SU-DHL-6 (cell line): ENCODE measurements around the gene RMND5B.

ENCODE experiments used
- H2AFZ ChIP-seq: fragments of 200-600 bp; sonication (generic); 2 replicates; pipeline ENCODE4 v1.6.1; 2014; ENCODE audit warnings: low read depth, mild to moderate bottlenecking, moderate library complexity, mixed read lengths, antibody characterized with exemption, low read length; ENCODE audit not compliant: severe bottlenecking
- H3F3A ChIP-seq: fragments of 200-600 bp; shearing (Covaris generic); 2 replicates; pipeline ENCODE4 v1.6.0; 2016; ENCODE audit warnings: antibody characterized with exemption, mild to moderate bottlenecking; ENCODE audit not compliant: insufficient read depth
- H3K27ac ChIP-seq: fragments of 200-600 bp; sonication (generic); 2 replicates; pipeline ENCODE4 v1.5.1; 2016; ENCODE audit warnings: low read depth, mild to moderate bottlenecking, low read length, moderate library complexity, mixed read lengths
- H3K27me3 ChIP-seq: fragments of 200-600 bp; sonication (generic), shearing (Covaris generic); 2 replicates; pipeline ENCODE4 v1.6.0; 2014; ENCODE audit warnings: mild to moderate bottlenecking, low read length
- H3K36me3 ChIP-seq: fragments of 200-600 bp; sonication (generic); 2 replicates; pipeline ENCODE4 v1.6.1; 2014; ENCODE audit warnings: mild to moderate bottlenecking, low read length, mixed read lengths
- H3K4me2 ChIP-seq: fragments of 300-600, 200-600 bp; shearing (Covaris generic), sonication (generic); 2 replicates; pipeline ENCODE4 v1.6.0; 2014; ENCODE audit warnings: low read length, low read depth, mild to moderate bottlenecking; ENCODE audit not compliant: poor library complexity, severe bottlenecking
- H3K4me3 ChIP-seq: fragments of 200-600 bp; sonication (generic); 2 replicates; pipeline ENCODE4 v1.5.1; 2014; ENCODE audit warnings: antibody characterized with exemption, low read length, mild to moderate bottlenecking, mixed read lengths; ENCODE audit not compliant: insufficient read depth, poor library complexity, severe bottlenecking
- H3K79me2 ChIP-seq: fragments of 200-600 bp; sonication (generic); 2 replicates; pipeline ENCODE4 v1.6.1; 2014; ENCODE audit warnings: mild to moderate bottlenecking, low read length, moderate library complexity; ENCODE audit not compliant: insufficient read depth
- H3K9ac ChIP-seq: fragments of 200-600 bp; sonication (generic); 2 replicates; pipeline ENCODE4 v1.7.0; 2014; ENCODE audit warnings: mild to moderate bottlenecking, low read length
- H3K9me2 ChIP-seq: fragments of 200-600 bp; sonication (generic); replicated peaks from 2 replicates; pipeline ENCODE4 v1.6.1; 2014; ENCODE audit warnings: low read length; ENCODE audit not compliant: insufficient read depth
- H3K9me3 ChIP-seq: fragments of 200-600 bp; sonication (generic); 2 replicates; pipeline ENCODE4 v1.6.1; 2014; ENCODE audit warnings: low read length, mixed read lengths; ENCODE audit not compliant: insufficient read depth
- H4K20me1 ChIP-seq: fragments of 200-600 bp; sonication (generic); 2 replicates; pipeline ENCODE4 v1.6.1; 2014; ENCODE audit warnings: low read depth, mild to moderate bottlenecking, antibody characterized with exemption, low read length, moderate library complexity, mixed read lengths
- CTCF ChIP-seq: fragments of 200-600 bp; sonication (generic); IDR thresholded peaks from one replicate; pipeline ENCODE4 v1.5.1; 2017; ENCODE audit warnings: antibody characterized with exemption, mild to moderate bottlenecking, low read length, moderate library complexity; ENCODE audit not compliant: insufficient read depth, poor library complexity, severe bottlenecking
- EZH2phosphoT487 ChIP-seq: fragments of 200-600 bp; sonication (generic), shearing (Covaris generic); conservative IDR thresholded peaks from 2 replicates; pipeline ENCODE4 v1.6.1; 2018; ENCODE audit warnings: mild to moderate bottlenecking, antibody characterized with exemption, low read length, moderate library complexity, mixed read lengths

Gene RMND5B

DNA sequence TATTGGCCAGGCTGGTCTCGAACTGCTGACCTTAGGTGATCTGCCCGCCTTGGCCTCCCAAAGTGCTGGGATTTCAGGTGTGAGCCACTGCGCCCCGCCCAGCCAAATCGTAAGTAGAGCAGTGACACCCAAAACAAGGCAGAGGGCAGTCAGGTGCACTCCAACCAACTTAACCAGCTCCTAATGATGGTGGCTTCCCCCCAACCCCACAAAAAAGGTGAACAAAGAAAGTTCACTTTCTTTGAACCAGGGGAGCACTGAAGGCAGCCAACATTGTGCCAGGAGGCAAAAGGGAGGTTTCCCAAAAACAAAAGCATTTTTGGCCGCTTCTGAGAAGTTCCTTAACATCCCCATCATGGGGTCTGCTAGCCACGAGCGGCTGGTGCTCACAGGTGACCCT is 46.8 kb downstream of the RMND5B start:
- no peak overlapping the region for H3K27ac ChIP-seq
- H2AFZ ChIP-seq: no peak overlapping the region
- no peaks in the 10 kb centered on the region for H3K36me3 ChIP-seq
- TF ChIP-seq CTCF: no peak
- TF ChIP-seq EZH2phosphoT487: no peak
- no peak overlapping the region for H3K4me3 ChIP-seq
- no peaks in the 10 kb centered on the region for H3F3A ChIP-seq
- H3K27me3 ChIP-seq: no peaks in the 10 kb centered on the region
- no peaks in the 10 kb centered on the region for H3K9me2 ChIP-seq
- no peak overlapping the region for H3K4me2 ChIP-seq
- no peaks in the 10 kb centered on the region for H3K79me2 ChIP-seq
- no peaks in the 10 kb centered on the region for H3K9me3 ChIP-seq
- H3K9ac ChIP-seq: no peak overlapping the region
- no peaks in the 10 kb centered on the region for H4K20me1 ChIP-seq

GRCh38 chr5:178180141-178180863 is 49.5 kb downstream of the RMND5B start:
- Histone ChIP-seq H3K4me3 (no peak overlapping the region), H3K4me2 (no peak overlapping the region), H3K79me2 (no peaks in the 10 kb centered on the region), H3K27ac (no peak overlapping the region), H2AFZ (no peak overlapping the region), H3K27me3 (no peaks in the 10 kb centered on the region), H3F3A (no peaks in the 10 kb centered on the region), H4K20me1 (no peaks in the 10 kb centered on the region), H3K36me3 (no peaks in the 10 kb centered on the region), H3K9me3 (no peaks in the 10 kb centered on the region), H3K9ac (no peak overlapping the region), H3K9me2 (no peaks in the 10 kb centered on the region)
- no peak for TF ChIP-seq EZH2phosphoT487
- TF ChIP-seq CTCF: no peak

DNA sequence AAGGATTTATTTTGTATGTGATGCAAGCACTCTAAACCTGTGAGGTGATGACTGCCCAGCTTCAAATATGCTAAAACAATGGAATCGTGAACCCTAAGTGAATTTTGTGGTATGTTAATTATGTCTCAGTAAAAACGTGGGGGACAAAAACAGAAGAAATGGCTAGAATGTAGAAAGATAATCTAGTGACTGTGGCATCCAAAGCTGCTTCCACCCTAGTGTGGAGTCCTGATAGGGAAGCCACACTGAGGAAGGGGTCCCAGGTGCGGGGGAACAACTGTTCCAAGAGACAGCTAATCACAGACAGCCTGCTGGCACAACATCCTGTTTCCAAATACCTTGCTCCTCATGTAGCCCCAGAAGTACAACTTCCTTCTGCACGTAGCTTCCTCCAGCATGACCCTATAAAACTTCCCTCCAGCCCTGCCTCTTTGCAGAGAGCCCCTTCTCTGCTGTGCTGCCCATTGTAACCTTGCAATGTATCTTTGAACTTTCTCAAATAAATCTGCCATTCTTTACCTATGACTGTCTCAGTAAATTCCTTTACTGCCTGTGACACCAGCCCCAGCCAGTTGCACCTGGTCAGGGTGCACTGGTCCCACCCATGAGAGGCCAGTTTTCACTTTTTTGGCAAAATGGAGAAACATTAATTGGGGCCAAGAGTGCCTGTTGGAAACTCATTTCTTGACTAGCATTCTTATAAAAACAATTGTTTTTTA is 51.5 kb downstream of the RMND5B start:
- H3K27ac ChIP-seq: no peak overlapping the region
- H3K9me3 ChIP-seq: no peaks in the 10 kb centered on the region

More for the DNA sequence above, 51.5 kb downstream of the RMND5B start:
- no peak for TF ChIP-seq CTCF
- H3K9ac ChIP-seq: no peak overlapping the region
- no peaks in the 10 kb centered on the region for H4K20me1 ChIP-seq
- H3K4me2 ChIP-seq: no peak overlapping the region
- no peaks in the 10 kb centered on the region for H3K36me3 ChIP-seq
- no peaks in the 10 kb centered on the region for H3K79me2 ChIP-seq
- no peak overlapping the region for H2AFZ ChIP-seq
- no peaks in the 10 kb centered on the region for H3K27me3 ChIP-seq
- no peak overlapping the region for H3K4me3 ChIP-seq
- H3K9me2 ChIP-seq: no peaks in the 10 kb centered on the region
- no peaks in the 10 kb centered on the region for H3F3A ChIP-seq
